HepG2 (cell line): ENCODE results near the gene RASL10B. TPM values are rescaled to one million over a fixed set of nuclear protein-coding genes. Genes with fewer than 3 reads are reported as not detected.

Source experiments
- ATAC-seq: fragments of 200-7000 bp; cut with Tn5 transposase; 3 replicates; pipeline ENCODE4 v1.9.1; 2020; ENCODE audit warnings: mild to moderate bottlenecking, moderate library complexity
- BruUV-seq: library from RNA; stranded (reverse); fragments of 400-500 nt; replicated peaks from 2 replicates; lab custom pipeline; 2021; lab: Mats Ljungman, UMichigan
- CTCF ChIA-PET: fragments of 300-600 bp; formaldehyde crosslinking; extraction: SDS; loops from one replicate; lab custom pipeline; 2021; ENCODE audit warnings: low total read pairs, inconsistent platforms, low intra/inter-chr PET ratio; lab: Yijun Ruan, JAX
- POLR2A ChIA-PET: fragments of 350-600 bp; sonication (Branson Sonifier 250); formaldehyde crosslinking; loops from one replicate; lab custom pipeline; 2020; ENCODE audit warnings: antibody characterized with exemption, inconsistent platforms; lab: Yijun Ruan, JAX
- DNase-seq: peaks from one replicate; pipeline ENCODE4 v3.0.0-alpha.2; 2015; ENCODE audit warnings: low spot score
- FAIRE-seq: peaks from 3 replicates; lab custom pipeline; 2011; peaks lifted over from hg19 to GRCh38; lab: Jason Lieb, UNC
- H2AFZ ChIP-seq: one replicate; pipeline ENCODE4 v1.6.1; 2011; ENCODE audit warnings: low read length, inconsistent platforms
- H3K27ac ChIP-seq: fragments of 300-600 bp; 3 replicates; pipeline ENCODE4 v1.8.0; 2011; ENCODE audit warnings: mixed run types, mild to moderate bottlenecking, mixed read lengths, low read length, inconsistent platforms; ENCODE audit not compliant: insufficient read depth; ENCODE audit errors: extremely low read length
- H3K27me3 ChIP-seq, 2 experiments: fragments of 200-600 bp in 1 of 2; 2 replicates in 1 of 2; 3 replicates in 1 of 2; pipeline versions ENCODE4 v1.6.0 to v1.8.0; 2011; ENCODE audit warnings: low read length in 2 of 2, mild to moderate bottlenecking in 2 of 2, moderate library complexity in 2 of 2, inconsistent platforms in 1 of 2; ENCODE audit not compliant: insufficient read depth in 2 of 2, control insufficient read depth in 1 of 2
- H3K36me3 ChIP-seq, 2 experiments: fragments of 200-600 bp in 1 of 2; replicated peaks in 1 of 2; 2 replicates in 1 of 2; 3 replicates in 1 of 2; pipeline versions ENCODE4 v1.5.1 to v1.8.0; 2011; ENCODE audit warnings: low read length in 2 of 2, inconsistent platforms in 1 of 2; ENCODE audit not compliant: insufficient read depth in 2 of 2, control insufficient read depth in 1 of 2
- H3K4me1 ChIP-seq: 2 replicates; pipeline ENCODE4 v1.5.1; 2012; ENCODE audit warnings: low read length, inconsistent platforms; ENCODE audit not compliant: insufficient read depth
- H3K4me2 ChIP-seq: 2 replicates; pipeline ENCODE4 v1.6.0; 2011; ENCODE audit warnings: low read depth, low read length, inconsistent platforms
- H3K4me3 ChIP-seq, 3 experiments: fragments of 200-600 bp in 1 of 3; sonication (generic), shearing (Covaris generic) in 1 of 3; replicated peaks in 1 of 3; 2 replicates each; pipeline ENCODE4 v1.5.1; 2011 to 2016; ENCODE audit warnings: low read length in 3 of 3, inconsistent platforms in 2 of 3, low read depth in 2 of 3, mild to moderate bottlenecking in 2 of 3, control low read depth in 1 of 3, mixed read lengths in 1 of 3; ENCODE audit not compliant: insufficient read depth in 1 of 3
- H3K79me2 ChIP-seq: one replicate; pipeline ENCODE4 v1.6.1; 2011; ENCODE audit warnings: low read length, inconsistent platforms; ENCODE audit not compliant: insufficient read depth
- H3K9ac ChIP-seq: 2 replicates; pipeline ENCODE4 v1.6.0; 2011; ENCODE audit warnings: mild to moderate bottlenecking, low read depth, low read length, inconsistent platforms; ENCODE audit not compliant: insufficient read depth
- H3K9me3 ChIP-seq: 2 replicates; pipeline ENCODE4 v1.5.1; 2012; ENCODE audit warnings: mild to moderate bottlenecking, low read length
- H4K20me1 ChIP-seq: 2 replicates; pipeline ENCODE4 v1.6.0; 2011; ENCODE audit warnings: inconsistent platforms, mild to moderate bottlenecking, low read length, moderate library complexity; ENCODE audit not compliant: insufficient read depth
- GZF1 ChIP-seq: sonication (generic); formaldehyde crosslinking; IDR thresholded peaks from 2 replicates; pipeline ENCODE4 v1.5.1; 2020; ENCODE audit warnings: mild to moderate bottlenecking, missing genetic modification reagents
- JUNB ChIP-seq: sonication (generic); formaldehyde crosslinking; IDR thresholded peaks from 2 replicates; pipeline ENCODE4 v1.8.0; 2022; ENCODE audit warnings: missing genetic modification reagents, mild to moderate bottlenecking, borderline replicate concordance
- KLF15 ChIP-seq: sonication (generic); formaldehyde crosslinking; IDR thresholded peaks from 2 replicates; pipeline ENCODE4 v1.8.1; 2023; ENCODE audit warnings: borderline replicate concordance, mild to moderate bottlenecking, inconsistent platforms, missing genetic modification reagents, mixed read lengths
- MXD1 ChIP-seq: sonication (generic); formaldehyde crosslinking; IDR thresholded peaks from 2 replicates; pipeline ENCODE4 v1.4.0; 2020; ENCODE audit warnings: mild to moderate bottlenecking, missing genetic modification reagents
- ONECUT2 ChIP-seq: sonication (generic); formaldehyde crosslinking; IDR thresholded peaks from 2 replicates; pipeline ENCODE4 v1.4.0; 2020; ENCODE audit warnings: missing genetic modification reagents
- RNF2 ChIP-seq: fragments of 450-650 bp; conservative IDR thresholded peaks from 2 replicates; pipeline ENCODE4 v1.6.1; 2016; ENCODE audit warnings: low read depth
- SIN3B ChIP-seq: fragments of 150-350 bp; IDR thresholded peaks from 2 replicates; pipeline ENCODE4 v1.6.1; 2014; ENCODE audit warnings: low read length
- TARDBP ChIP-seq: sonication (generic); formaldehyde crosslinking; IDR thresholded peaks from 2 replicates; pipeline ENCODE4 v1.8.0; 2022; ENCODE audit warnings: mild to moderate bottlenecking, missing genetic modification reagents
- TEAD3 ChIP-seq: optimal IDR thresholded peaks from 2 replicates; pipeline ENCODE3; 2016; ENCODE audit warnings: borderline replicate concordance
- ZBTB7B ChIP-seq: sonication (generic); formaldehyde crosslinking; IDR thresholded peaks from 2 replicates; pipeline ENCODE4 v1.4.0; 2020; ENCODE audit warnings: missing genetic modification reagents
- ZKSCAN5 ChIP-seq: sonication (generic); formaldehyde crosslinking; IDR thresholded peaks from 2 replicates; pipeline ENCODE4 v1.5.1; 2020; ENCODE audit warnings: mild to moderate bottlenecking, missing genetic modification reagents
- ZNF224 ChIP-seq: sonication (generic); formaldehyde crosslinking; IDR thresholded peaks from 2 replicates; pipeline ENCODE4 v1.5.0; 2020; ENCODE audit warnings: mild to moderate bottlenecking, missing genetic modification reagents
- ZNF557 ChIP-seq: sonication (generic); formaldehyde crosslinking; IDR thresholded peaks from 2 replicates; pipeline ENCODE4 v1.4.0; 2020; ENCODE audit warnings: missing genetic modification reagents
- WGBS: methylation state at CpG from one replicate; pipeline ENCODE4 v1.1.6; 2017; ENCODE audit warnings: low lambda C conversion rate; 5-methylcytosine and 5-hydroxymethylcytosine counted together
- in situ Hi-C: cut with HindIII; loops from 2 replicates; pipeline ENCODE4 v1.10.0; 2017; ENCODE audit warnings: low pct_unique_long_range_greater_than_20kb; ENCODE audit not compliant: extremely low pct_ligation_motif_present
- intact Hi-C: fragments of 100-400 bp; cut with micrococcal nuclease; formaldehyde crosslinking; loops from one replicate; pipeline ENCODE4 v1.10.0; 2022; ENCODE audit not compliant: unreplicated experiment
- polyA plus RNA-seq, 8 experiments: library from polyadenylated mRNA; depleted of rRNA in 3 of 8; stranded (reverse) in 7 of 8; unstranded in 1 of 8; fragments of >200 nt; fragmentation: Illumina TruSeq in 4 of 8; extraction: Trizol in 4 of 8; gene quantifications; 2 replicates each; pipeline versions ENCODE4 v1.2.1 to v1.2.3, GENCODE V29; 2011 to 2016; ENCODE audit warnings: low read depth in 4 of 8, missing spikeins in 1 of 8, mixed read lengths in 1 of 8; ENCODE audit not compliant: insufficient read depth in 1 of 8
- total RNA-seq, 5 experiments: library from RNA; depleted of rRNA; stranded (reverse); fragments of >200 nt; fragmentation: Illumina TruSeq; extraction: Trizol; gene quantifications; 2 replicates each; pipeline ENCODE4 v1.2.3, GENCODE V29; 2016; ENCODE audit warnings: low read depth in 1 of 5

The RASL10B gene
- total and polyA plus RNA-seq, 2 of the 13 experiments (the other 11 are each of a cell fraction or from before 2014, with no cell fraction given) = 8.8 to 11.0 TPM

- no peak for TF ChIP-seq KLF15
- TF ChIP-seq SIN3B = no peak
- no peak for TF ChIP-seq TEAD3 (CRISPR knock-in tag)
- TF ChIP-seq ZBTB7B = no peak
- no peak for TF ChIP-seq ZNF224 (CRISPR knock-in tag)
- TF ChIP-seq ZNF557 (CRISPR knock-in tag) = no peak
- no peak for TF ChIP-seq ONECUT2 (CRISPR knock-in tag)
- no peak for TF ChIP-seq ZKSCAN5 (CRISPR knock-in tag)
- no peak for TF ChIP-seq RNF2
- no peak for TF ChIP-seq MXD1 (CRISPR knock-in tag)
- no peak for TF ChIP-seq GZF1 (CRISPR knock-in tag)
- TF ChIP-seq JUNB = no peak
- no peak for TF ChIP-seq TARDBP (CRISPR knock-in tag)
- 0 out of 2 replicates have a peak, but pooled peaks cover 4% of the 10 kb centered on the region for H4K20me1 ChIP-seq
- FAIRE-seq (no peak), DNase-seq (no peak), ATAC-seq (no peak)
- in situ Hi-C loops = loop anchor here (25.0 kb wide), 1 partner anchor 102 kb away; the partner anchor contains the start of gene TAF15
- H3K4me3 ChIP-seq = no peak overlapping the region
- 96% methylated on average over 3 of the region's 3 CpGs for WGBS
- H2AFZ ChIP-seq = no peak overlapping the region
- no peaks in the 10 kb centered on the region for H3K79me2 ChIP-seq
- ChIA-PET POLR2A (no interaction called here), CTCF (no interaction called here)
- peaks cover 4 to 27% of the 10 kb centered on the region in 2 experiments for H3K36me3 ChIP-seq
- no TSS peak for BruUV-seq
- H3K27me3 ChIP-seq = no peaks in the 10 kb centered on the region
- H3K27ac ChIP-seq = no peak overlapping the region
- H3K4me1 ChIP-seq = peaks cover 32% of the 10 kb centered on the region
- no peak overlapping the region for H3K4me2 ChIP-seq
- no peaks in the 10 kb centered on the region for H3K9me3 ChIP-seq
- no peak overlapping the region for H3K9ac ChIP-seq
- intact Hi-C loops = no loop called here
These were observed 21.6 kb upstream of the RASL10B start for GRCh38 chr17:35709874-35710273.
